Muscle of arm (tissue), 12 donors: ENCODE measurements around the gene AUTS2. TPM values are rescaled to one million over a fixed set of nuclear protein-coding genes. Genes with fewer than 3 reads are reported as not detected.

Experiments used
- DNase-seq: peaks from one replicate; pipeline ENCODE4 v3.0.0-alpha.2; 2013
- polyA plus RNA-seq, 12 donors: library from polyadenylated mRNA; unstranded; fragments of 120-200 nt; gene quantifications; one replicate each; pipeline ENCODE4 v1.2.1, GENCODE V29; 2013; ENCODE audit not compliant: insufficient read length in 12 of 12

AUTS2 gene
- polyA plus RNA-seq, 12 donors, result 60.0 to 182 (median 86.6) TPM

GRCh38 chr7:70410134-70410750 lies 812.0 kb downstream of the AUTS2 start:
- no peak for DNase-seq

DNA sequence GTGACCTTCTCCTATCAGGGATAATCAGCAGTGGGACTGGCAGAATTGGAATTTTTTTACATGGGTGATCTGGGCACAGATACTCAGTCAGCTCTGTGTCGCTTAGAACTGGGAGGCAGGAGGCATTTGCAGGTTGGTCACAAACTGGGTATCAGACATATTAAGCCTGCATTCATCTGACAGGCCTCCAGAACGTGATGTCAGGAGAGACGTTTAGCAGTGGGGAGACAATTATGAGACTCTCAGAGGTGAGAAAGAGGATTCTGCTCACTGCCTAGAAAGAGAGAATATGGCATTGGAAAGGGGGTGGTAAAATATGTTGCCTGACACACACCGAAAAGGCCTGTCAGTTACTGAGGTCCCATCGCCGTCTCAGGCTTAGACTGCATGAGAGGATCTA lies 816.1 kb downstream of the AUTS2 start:
- DNase-seq, result no peak

DNA sequence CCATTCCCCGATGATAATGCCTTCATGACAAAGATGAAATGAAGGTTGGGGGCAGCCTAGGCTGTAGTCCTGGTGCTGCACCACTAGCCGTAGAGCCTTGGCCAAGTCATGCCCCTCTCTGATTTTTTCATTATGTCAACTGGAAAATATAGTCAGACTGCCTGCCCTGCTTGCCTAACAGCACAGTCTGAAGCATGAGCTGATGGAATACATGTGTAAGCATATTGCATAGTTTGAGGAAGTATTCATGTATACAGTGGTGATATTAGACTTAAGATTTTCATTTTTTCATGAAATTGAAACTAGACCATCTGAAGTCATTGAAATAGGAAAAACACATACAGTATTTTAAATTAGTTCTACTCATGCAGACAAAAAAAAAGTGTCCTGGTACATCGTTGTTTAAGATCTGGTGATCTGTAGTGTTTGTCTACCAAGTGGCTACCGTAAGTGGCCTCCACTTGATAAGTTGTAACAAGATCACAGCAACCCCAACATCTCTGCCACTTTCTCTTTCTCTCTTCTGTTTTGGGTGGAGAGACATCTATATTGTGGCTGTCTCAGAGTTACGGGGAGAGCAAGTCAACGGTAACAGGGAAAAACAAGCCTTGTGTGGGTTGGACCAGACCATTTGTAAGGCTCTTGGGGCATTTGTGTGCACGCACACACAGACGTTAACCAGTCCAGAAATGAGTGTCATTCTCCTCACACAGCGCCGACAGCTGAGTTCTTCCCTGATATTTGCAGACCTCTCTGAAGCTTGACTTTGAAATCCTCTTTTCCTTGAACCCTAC lies 817.1 kb downstream of the AUTS2 start:
- DNase-seq, result no peak

DNA sequence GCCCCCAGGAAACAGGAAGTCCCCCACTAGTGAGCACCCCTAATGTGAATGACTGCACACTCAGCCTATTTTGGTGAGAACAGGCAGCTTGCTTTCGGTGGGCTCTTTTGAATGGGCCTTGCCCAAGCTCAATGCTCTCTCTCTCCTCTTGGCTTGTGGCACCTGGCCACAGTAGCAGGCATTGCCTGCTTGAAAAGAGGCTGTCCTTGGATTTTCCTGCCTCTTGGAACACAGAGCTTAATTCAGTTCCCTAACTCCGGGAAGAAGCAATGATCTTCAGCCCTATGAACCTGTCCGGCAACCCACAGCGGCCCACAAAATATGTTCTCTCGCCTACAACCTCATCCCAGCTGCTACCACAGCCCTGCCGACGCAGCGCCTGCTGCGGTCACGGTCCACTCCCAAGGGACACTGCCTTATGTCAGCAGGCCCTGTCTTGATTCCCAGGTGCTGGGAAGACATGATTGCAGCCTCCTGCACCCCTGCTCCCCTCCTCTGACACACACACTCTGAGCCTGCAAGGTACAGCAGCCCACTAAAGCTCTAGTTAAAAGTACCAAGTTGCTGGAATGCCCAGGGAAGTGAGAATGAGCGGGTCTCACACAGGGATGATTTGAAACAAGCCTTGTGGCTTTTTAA lies 818.2 kb downstream of the AUTS2 start:
- no peak for DNase-seq

- no peak for DNase-seq
Measured at GRCh38 chr7:70416986-70417655, 818.8 kb downstream of the AUTS2 start.

- no peak for DNase-seq
Measured at GRCh38 chr7:70419526-70420380, 821.5 kb downstream of the AUTS2 start.

- no peak for DNase-seq
Measured at GRCh38 chr7:70420381-70420662, 822.0 kb downstream of the AUTS2 start.

DNA sequence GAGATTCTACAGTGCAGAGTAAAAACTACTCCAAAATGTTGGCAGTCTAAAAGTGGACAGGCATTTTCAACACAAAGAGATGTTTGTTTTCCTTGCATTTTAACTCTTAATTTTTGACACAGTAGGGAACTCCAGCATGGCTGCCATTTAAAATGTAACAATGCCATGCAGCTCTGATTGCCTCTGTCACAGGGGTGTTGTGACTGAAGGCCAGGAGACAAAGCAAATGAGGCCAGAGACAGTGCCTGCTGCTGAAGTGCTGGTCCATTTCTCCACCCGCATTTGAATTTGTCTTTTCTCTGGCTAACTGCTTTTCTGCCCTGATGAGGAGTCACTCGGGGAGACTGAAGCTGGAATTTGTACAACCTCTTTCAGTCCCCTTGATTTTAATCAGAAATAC lies 823.0 kb downstream of the AUTS2 start:
- DNase-seq, result no peak

DNA sequence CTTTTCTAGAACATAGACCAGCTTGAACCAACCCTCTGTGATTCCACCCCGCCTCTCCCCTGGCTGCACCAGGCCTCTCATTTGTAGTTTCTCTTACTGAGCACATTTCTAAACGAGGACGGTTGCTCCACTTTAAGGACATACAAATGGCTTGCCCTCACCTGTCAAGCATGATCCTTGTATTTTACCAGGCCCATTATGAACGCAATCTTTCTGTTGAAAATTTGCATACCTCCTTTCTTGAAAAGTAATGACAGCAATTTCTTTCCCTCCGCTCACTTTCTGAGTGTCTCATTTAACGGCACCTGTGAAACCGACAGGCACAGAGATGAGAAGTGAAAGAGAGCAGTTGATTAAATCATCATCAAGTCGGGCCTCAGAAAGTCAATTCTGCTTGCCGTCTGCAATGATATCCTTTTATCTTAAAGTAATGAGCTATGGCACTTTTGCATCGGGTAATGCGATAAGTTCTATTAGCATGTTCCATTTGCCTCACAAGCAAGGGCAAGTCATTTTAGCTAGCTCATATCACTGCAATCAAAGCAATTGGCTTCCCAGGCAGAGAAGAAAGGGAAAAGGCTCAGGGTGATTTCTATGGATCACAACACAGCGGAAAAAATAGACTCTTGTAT lies 828.1 kb downstream of the AUTS2 start:
- no peak for DNase-seq

DNA sequence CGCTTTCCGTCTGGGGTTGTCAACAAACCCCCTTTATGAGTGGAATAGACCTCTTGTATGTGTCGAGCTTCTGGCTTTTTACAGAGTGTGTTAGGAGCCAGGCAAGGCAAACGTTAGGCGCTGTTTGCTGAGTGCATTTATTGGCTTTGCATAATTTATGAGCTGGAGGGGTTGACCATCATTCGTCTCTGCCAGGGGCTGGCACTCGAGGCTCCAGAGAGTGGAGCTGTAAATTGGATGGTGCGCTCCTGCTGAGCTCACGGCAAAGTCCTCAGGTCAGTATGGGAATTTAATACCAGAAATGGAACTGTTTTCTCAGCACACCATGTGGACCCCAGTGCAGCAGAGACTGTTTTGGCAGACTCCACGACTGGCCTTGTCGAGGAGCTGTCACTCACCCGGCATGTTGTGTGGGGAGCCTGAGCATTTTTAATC lies 834.3 kb downstream of the AUTS2 start:
- no peak for DNase-seq

DNA sequence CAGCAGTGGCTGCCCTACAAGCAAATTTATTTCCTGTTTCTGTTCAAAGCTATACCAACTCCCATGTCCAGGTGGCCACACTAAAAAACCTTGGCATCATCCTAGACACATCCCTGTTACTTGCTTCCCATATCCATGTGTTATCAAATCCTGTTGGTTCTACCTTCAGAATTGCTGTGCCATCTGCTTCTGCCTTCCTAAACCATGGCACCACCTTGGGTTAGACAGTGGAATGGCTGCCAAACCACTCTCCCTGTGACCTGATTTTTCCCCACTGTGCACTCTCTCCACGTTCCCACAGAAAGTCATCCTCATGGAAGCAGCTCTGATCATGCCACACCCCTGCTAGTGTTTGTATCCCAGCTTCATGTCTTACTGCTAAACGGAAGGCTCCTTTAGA lies 836.1 kb downstream of the AUTS2 start:
- no peak for DNase-seq

DNA sequence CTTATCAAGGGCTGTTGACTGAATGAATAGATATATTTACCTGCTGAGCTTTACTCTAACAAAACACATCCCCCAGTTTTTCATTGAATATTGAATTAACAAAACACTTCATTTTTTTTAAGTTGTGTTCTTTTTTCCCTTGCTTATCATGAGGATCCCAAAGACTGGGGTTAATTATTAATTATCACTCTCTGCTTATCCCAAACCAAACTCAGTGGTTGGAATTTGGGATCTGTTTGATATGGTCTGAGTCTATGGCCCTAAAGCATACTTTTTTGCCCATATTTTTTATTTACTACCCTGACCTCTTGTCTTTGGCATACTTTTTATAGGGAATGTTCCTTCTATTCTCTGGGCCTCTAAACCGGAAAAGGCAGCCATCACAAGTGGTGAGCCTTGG lies 836.5 kb downstream of the AUTS2 start:
- no peak for DNase-seq

DNA sequence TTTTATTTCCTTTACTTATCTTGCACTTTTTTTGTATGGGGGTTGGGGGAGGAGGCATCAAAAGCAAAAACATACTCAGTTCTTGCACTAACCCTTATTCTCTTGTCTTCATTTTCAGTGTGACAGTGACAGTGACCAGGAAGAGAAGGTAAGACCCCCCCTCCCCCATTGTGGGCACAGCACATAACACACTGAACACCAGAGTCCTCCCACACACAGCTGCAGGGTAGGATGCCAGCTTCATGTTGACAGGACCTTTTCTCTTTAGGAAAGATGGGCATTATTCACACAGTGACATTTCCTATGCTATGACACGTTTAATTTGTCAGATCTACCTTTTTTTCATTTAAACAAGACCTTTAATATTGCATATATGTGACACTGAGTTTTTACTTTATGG lies 837.4 kb downstream of the AUTS2 start:
- DNase-seq, result no peak

- DNase-seq, result no peak
Measured at GRCh38 chr7:70436790-70437350, 838.6 kb downstream of the AUTS2 start.

DNA sequence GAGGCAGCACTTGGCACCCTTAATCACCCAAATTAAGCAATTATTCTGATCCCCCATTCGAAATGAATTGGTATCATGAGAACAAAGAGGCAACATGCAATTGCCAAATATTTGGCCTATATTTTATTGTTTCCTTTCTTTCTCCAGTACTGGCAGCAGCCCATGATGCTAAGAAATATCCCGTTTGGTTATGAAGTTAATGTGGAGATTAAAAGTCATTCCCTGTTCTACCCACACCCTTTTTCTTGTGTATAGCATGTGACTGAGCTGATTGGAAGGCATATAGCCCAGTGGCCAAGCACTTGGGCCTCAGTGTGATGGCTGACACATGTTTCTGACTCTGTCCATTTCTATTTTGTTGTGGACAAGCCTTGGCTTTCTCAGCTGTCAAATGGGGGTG lies 841.4 kb downstream of the AUTS2 start:
- DNase-seq, result no peak

GRCh38 chr7:70446448-70447143 lies 848.3 kb downstream of the AUTS2 start:
- no peak for DNase-seq

GRCh38 chr7:70448312-70448906 lies 850.1 kb downstream of the AUTS2 start:
- no peak for DNase-seq

DNA sequence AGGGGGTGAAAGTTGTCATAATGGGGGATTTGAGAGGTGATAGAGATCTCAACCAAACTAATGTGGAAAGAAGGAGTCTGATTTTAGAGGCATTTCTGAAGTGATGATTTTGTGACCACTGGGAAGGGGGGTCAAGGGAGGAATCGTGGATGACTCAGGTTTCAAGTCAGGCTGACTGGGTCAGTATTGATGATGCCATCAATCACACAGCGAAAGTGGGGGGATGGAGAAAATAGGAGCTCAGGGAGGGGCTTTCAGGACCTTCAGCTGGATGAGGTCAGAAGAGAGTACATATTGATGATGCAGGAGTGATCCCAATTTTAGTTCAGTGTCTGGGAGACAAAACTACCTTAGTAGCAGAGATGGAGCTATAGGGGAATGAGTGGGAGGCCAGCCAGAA lies 852.5 kb downstream of the AUTS2 start:
- no peak for DNase-seq

GRCh38 chr7:70455925-70456324 lies 857.6 kb downstream of the AUTS2 start:
- DNase-seq, result no peak

DNA sequence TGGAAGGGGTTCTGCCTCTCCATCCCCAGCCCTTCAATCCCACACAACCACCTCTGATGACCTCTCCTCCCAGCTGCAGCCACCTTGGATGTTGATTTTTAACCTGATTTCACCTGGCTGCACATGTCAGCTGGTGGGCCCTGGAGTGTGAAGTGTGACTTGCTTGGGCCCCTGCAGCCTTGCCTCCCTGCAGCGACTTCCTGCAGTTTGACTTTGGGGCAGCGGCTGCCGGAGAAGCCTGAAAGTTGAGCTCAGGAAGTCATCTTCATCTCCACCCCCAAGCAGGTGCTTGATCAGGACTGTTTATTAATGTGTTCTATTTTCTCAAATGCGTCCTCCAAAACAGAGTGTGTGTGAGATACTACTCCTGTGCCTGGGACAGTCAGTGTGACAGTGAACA lies 858.4 kb downstream of the AUTS2 start:
- no peak for DNase-seq
